ENCODE results near the gene RALGDS.
"Not testable (repeated sequence)": the region's sequence is repeated elsewhere in the genome, so short reads cannot be mapped to it uniquely, and the experiment has no call there.

RALGDS gene

DNA sequence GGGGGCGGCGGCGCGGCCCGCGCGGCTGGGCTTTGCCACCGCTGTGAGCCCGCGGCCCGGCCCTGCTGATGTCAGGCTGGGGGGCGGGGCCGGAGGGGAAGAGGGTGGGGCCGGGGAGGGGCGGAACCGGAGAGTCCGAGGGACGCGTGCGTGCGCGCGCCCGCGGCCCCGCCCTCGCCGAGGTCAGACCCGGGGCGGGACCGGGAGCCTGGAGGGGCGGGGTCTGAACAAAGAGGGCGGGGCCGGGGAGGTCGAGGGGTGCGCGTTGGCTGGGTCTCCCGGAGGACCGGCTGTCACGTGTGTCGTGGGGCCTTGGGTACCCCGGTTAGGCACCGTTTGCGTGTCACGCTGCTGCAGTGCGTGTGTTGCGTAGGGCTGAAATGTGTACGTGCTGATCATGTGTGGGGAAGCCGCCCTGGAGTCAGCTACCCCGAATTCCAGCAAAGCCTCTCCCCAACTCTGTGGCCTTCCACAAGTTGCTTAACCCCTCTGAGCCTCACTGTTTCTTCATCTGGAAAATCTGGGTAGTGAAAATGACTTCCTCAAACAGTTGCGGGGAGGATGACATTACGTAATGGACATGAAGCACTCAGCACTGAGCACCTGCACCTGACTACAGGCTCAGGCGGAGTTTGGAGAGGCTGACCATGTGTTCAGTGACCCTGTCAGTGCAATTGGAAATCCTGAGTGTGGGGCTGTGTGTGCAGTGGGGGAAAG lies at the start of gene RALGDS:
Gene RALGDS (minus strand): TSS at position 43 of the 717 bp plus-strand sequence. CDS start 86 bp downstream, outside the sequence.
- peak; percentile 75 to 89 (median 83) for DNase-seq (ENCODE audit: low read depth in 3 of 3)

DNA sequence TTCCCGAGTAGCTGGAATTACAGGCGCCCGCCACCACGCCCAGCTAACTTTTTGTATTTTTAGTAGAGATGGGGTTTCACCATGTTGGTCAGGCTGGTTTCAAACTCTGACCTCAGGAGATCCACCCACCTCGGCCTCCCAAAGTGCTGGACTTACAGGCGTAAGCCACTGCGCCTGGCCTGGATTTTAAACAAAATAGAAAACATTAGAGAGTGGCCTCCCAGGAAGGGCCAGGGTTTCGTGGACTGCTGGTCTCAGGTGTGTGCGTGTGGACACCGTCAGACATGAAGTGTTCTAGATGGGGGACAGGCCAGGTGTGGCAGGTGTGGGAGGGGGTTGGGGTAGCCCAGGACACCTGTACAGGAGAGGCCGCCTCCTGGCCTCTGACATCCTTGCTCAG lies 49.7 kb upstream of the RALGDS start:
- no peak for DNase-seq (ENCODE audit: low read depth in 3 of 3)

DNA sequence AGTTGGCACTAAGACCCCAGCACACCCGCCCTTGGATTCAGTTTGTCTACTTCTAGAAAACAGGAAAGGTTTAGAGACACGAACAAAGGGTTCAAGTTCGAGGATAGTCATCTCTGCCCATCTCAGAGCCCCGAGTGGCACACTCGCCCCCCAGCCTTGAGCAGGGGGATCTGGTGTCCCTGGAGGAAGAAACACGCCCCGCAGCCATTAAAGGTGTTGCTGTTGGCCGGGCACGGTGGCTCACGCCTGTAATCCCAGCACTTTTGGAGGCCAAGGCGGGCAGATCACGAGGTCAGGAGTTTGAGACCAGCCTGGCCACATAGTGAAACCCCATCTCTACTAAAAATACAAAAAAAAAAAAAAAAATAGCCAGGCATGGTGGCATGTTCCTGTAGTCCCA lies 48.6 kb upstream of the RALGDS start:
- not testable (repeated sequence) for DNase-seq (ENCODE audit: low read depth in 3 of 3)

DNA sequence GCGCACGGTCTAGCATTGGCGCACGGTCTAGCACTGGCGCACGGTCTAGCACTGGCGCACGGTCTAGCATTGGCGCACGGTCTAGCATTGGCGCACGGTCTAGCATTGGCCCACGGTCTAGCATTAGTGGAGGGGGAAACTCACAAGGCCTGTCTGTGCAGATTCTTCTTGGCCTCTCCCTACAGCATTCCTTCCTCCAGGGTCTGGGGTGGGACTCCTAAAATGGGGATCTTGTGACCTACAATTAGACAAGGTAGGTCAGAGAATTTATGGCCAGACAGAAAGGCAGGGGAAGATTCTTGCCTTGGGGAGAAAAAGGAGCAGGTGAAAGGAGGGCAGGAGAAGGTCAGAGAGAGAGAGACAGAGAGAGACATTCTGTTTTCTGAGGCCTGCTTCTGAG lies 48.1 kb upstream of the RALGDS start:
- DNase-seq (ENCODE audit: low read depth in 3 of 3): no peak

DNA sequence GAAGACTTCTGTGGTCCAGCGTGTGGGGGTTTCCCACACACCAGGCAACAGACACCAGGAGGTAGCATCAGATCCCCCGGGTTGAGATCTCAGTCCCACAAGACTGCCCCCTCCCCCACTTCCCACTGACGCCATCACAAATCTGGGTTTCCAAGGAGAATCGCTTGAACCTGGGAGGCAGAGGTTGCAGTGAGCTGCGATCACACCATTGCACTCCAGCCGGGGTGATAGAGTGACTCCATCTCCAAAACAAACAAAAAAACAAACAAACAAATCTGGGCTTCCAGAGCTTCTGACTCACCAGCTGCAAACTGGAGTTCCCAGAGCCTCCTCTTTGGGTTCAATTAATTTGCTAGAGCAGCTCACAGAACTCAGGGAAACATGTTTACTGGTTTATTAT lies 47.4 kb upstream of the RALGDS start:
- DNase-seq (ENCODE audit: low read depth in 3 of 3): no peak

DNA sequence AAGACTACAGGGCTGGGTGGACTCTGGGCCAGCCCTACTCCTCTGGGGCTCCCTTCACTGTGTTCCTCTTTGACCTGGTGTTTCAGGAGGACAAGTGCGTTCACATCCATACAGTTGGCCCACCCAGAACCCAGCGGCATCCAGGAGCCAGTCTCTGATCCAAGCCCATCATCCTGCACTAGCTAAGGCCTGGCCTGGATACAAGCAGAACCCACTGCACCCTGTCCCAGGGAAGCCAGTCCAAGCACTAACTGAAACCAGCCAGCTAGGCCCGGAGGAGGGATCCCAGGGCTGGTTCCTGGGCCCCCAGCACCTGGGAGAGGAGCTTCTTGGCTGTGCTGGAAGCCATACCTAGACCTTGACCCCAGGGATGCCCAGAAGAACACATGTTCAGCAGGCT lies 46.7 kb upstream of the RALGDS start:
- DNase-seq (ENCODE audit: low read depth in 3 of 3): no peak

DNA sequence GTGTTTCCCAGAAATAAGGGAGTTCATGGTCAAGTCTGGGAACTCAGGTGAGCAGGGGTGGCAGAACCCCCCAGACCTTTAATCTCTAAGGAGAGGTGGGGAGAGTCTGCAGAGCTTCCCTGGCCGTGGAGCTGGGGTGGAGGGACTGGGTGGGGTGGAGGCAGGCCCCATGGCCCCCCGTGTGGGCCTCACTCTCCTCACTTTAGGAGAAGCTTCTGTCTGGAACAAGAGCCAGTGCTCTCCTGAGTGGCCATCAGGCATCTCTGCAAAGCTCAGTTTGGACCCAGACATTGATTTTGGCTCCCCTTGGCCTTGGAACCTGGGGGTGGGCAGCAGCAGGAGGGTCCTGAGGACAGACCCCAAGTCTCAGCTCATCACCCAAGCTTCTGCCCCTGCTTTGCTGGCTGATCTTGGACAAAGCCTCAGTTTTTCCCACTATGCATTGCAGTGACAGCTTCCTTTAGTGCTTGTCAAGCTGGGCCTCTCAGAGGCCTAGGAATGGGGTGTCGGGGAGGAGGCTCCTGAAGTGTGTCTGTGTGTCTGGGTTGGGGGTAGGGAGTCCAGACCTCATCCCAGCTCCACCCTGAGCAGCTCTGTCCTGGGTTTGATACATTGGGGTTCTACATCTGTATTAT lies 46.2 kb upstream of the RALGDS start:
- no peak for DNase-seq (ENCODE audit: low read depth in 3 of 3)

DNA sequence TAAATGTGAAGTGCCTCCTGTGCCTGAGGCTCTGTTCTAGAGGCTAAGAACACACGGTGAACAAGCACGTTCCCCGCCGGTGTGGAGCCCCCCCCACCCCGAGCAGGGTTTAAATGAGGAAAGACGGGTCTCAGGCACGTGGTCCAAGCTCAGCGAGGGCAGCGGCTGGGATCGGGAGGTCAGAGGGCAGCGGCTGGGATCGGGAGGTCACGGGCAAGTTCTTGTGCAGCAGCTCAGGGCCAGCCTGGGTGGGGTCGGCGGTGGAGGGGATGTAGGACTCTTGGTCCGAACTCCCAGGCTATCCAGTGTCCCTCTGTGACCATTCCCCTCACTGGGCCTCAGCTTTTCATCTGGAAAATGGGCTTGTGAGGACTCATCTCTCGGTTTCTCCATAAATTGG lies 45.4 kb upstream of the RALGDS start:
- DNase-seq (ENCODE audit: low read depth in 3 of 3): no peak

DNA sequence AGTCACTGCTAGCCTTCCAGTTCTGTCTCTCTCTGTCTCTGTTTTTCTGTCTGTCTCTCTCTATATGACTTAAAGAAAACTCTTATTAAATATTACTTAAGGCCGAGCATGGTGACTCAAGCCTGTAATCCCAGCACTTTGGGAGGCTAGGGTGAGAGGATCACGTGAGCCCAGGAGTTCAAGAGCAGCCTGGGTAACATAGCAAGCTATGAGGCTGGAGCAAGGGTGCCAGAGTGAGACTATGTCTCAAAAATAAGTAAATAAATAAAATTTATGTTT lies 44.4 kb upstream of the RALGDS start:
- DNase-seq (ENCODE audit: low read depth in 3 of 3): no peak

DNA sequence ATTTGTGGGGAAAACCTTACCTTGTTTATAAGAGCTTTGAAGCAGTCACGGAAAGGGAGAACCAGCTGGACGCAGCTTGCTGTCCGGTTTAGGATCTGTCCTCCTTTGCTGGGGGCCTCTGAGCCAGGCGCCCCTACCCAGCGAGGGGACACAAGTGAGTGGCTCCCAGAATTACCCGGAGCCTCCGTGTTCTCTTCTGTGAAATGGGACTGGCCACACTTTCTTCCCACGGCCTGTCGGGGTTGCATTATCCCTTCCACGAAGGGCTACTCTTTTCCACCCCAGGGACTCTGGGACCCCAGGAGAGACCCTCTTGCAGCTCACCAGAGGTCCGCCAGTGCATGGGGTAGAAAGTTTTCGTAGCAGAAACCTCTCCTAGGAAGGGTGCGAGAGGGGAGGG lies 43.2 kb upstream of the RALGDS start:
- no peak for DNase-seq (ENCODE audit: low read depth in 3 of 3)

DNA sequence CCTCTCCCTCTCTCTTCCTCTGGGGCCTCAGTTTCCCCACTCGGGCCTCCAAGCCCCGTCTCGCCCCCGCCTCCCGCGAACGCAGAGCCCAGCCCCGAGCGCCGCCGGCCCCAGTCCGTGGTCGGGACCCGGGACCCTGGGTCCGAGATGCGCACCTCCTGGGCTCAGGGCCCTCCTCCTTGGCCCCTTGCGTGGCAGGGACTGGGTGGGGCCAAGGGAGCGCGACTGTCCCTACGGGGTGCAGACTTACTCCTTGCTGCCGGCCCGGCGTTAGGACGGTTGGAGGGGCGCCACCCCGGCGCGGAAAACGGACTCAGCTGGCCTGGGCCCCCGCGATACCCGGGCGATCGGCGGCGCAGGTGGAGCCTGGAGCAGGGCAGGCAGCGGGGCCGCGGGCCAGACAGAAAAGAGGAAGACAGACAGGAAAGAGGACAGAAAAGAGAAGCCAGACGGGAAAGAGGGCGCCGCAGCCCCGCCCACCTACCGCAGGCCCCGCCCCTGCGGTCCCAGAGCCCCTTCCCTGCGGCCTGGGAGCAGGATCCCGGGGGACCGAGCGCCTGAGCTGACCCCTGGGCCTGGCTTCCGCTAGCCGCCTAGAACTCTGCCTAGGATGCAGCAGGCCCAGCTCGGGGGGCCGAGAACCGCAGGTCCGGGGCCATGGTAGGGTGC lies 42.6 kb upstream of the RALGDS start, which contains the start of gene GBGT1:
Gene GBGT1 (minus strand): TSS at position 411 of the 669 bp plus-strand sequence. CDS start 1,502 bp downstream, outside the sequence.
- DNase-seq (ENCODE audit: low read depth in 3 of 3): peak in 1 of 3 experiments; percentile 38

DNA sequence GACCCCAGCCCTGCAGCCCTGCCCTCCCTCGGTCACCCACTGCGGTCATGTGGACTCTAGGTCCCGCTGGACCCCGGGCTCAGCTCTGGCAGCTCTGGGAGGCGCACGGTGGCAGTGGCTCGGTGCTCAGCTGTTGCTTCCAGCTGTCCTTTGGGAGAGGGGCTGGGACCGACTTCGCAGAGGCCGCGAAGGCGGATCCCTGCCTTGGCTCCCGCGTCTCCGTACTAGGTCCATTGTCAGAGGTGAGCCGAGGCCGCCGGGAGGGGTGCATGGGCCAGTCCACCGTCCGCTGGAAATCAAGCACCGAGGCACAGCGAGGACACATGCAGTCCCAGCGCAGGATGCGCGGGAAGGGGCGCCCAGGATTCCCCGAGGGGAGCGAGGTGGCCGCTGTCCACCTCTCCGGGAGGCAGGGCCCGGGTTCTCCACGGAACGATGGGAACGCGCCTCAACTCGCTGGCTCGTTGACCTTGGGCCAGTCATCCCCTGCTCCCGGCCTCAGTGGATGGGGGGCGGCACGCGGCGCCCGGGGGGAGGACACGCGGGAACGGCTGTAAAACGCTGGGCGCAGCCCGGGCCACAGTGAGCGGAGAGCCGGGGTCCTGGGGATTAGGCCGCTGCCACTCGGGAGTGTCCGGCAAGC lies 41.9 kb upstream of the RALGDS start:
- DNase-seq (ENCODE audit: low read depth in 3 of 3): no peak

DNA sequence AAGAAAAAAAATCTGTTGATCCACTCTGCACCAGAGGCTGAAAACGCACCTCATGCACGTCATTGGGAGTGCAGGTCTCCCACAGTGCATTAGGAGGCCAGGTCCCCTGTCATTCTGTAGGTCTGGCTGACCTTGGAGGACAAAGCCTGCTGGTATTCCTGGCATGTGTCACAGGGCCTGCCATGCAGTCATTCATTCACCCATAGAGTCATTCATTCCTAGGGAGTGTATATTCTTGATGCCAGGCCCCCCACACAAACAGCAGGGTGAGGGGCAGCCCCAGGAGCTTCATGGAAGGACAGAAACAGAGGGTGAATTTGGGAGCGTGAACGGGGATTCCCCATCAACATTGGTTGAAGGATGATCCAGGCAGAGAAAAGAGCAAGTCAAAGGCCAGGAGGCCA lies 40.5 kb upstream of the RALGDS start:
- no peak for DNase-seq (ENCODE audit: low read depth in 3 of 3)

DNA sequence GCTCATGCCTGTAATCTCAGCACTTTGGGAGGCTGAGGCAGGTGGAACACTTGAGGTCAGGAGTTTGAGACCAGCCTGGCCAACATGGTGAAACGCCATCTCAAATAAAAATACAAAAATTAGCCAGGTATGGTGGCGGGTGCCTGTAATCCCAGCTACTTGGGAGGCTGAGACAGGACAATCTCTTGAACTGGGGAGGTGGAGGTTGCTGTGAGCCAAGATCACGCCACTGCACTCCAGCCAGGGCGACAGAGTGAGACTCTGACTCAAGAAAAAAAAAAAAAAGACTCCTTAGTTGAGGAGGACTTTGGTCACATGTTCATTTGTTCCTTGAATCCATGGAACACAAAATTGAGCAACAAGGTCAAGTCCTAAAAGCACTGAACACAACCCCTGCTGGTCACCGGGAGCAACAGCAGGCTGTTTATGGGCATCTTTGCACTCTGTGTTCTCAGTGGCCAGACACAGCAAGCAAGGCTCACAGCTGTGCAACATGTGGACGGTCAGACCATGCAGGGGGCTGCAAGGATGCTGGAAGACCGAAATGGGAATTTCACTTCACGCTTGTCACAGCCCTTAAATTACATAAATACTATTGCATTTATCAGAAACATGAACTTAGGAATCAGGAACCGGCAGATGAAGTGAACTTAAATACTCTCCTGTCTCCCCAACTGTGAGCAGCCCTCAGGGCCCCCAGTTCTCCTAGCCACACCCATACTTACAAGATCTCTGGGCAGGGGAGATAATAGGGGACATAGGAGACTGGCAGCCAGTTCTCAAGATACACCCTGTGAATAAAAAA lies 39.9 kb upstream of the RALGDS start:
- DNase-seq (ENCODE audit: low read depth in 3 of 3): no peak

DNA sequence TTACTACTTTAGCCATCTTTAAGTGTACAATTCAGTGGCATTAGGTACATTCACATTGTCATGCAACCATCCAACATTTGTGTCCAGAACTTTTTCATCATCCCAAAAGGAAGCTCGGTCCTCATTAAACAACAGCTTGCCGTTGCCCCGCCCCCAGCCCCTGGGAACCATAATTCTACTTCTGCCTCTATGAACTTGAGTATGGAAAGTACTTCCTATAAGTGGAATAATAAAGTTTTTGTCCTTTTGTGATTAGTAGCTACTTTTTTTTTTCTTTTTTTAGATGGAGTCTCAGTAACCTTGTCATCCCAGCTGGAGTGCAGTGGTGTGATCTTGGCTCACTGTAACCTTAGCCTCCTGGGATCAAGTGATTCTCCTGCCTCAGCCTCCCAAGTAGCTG lies 37.7 kb upstream of the RALGDS start:
- no peak for DNase-seq (ENCODE audit: low read depth in 3 of 3)

DNA sequence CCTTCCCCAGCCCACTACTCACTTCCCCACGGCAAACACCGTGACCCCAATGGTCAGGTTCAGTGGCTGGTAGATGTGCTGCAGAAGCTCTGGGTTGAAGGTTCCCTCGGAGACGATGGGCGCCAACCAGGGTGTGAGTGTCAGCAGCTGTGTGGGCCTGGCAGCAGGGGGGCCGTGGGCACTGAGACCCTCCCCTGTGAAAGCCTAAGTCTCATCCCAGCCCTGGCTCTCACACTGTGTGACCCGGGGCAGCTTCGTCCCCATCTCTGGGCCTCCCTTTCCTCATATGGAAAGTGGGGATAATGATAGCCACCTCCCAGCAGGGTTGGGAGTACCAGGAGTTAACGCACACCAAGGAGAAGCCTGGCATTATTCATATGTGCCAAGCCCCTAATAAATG lies 34.1 kb upstream of the RALGDS start:
- DNase-seq (ENCODE audit: low read depth in 3 of 3): no peak

DNA sequence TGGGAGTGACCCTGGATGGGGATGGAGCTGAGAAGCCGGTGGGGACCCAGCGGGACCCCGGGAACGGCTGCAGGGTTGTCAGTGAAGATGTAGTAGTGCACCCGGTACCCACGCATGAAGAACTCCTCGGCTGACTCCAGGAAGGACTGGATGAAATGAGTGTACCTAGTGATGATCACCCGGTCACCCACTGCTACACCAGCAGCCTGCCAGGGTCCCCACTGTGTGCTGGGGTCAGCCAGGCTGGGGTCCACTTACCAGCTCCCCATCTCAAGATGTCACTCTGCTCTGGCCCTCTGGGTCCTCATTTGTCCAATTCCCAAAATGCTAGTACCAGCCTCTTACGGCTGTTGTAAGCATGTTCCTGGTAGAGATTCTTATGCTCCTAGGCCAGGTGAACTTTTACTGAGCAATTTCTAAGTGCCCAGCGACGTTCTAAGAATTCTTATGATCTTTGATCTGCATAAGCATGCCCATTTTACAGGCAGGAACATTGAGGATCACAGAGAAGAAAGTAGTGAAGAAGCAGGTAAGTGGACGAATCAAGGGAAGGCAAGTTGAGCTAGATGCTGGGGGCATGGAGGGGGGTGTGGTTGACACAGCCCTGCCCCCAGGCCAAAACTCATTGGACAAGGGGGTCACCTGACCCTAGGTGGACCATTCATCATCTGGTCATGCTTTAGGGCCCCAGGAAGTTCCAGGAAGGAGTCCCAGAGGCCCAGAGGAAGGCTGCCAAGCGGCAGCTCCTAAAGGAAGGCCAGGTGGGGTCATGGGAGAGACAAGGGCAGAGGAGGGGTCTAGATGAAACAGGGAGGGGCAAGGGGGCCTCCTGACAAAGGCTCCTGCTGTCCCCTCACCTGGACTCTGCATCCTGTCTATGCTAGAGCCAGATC lies 33.3 kb upstream of the RALGDS start:
- DNase-seq (ENCODE audit: low read depth in 3 of 3): no peak

DNA sequence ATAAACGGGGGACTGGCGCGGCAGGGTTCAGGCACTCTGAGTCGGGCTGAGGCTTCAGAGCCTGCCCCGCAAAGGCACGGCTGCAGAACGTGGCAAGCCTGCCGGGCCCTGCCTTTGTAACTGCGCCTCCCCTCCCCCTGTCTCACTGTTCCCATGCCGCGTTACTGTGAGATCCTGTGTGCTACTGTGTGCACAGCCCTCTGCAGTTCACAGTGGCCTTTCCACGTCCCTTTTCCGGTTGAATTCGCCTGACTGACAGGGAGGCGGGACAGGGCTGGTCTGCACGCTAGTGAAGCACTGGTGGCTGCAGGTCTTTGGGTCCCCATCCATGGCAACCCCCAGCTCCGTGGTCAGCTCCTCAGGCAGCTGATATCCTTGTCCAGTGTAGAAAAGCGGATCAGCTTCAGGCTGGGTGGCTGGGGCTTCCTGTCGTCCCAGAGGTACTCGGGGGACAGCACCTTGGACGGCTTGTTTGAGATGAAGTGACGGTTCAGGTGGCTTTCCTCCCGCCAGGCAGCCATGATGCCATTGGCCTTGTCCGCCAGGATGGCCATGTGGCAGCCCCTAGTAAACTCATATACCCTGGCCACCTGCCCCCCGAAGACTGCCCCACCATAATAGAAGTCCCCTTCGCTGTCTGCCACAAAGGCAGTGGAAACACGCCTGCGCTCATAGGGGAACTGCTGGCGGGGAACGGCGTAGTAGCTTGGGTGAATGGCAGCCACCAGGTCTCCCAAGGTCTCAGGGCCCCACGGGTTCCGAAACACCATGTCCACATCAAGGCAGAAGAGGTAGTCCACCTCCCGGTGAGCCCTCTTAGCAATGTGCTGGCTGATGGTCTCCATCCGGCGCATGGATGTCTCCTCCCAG lies 32.4 kb upstream of the RALGDS start:
- DNase-seq (ENCODE audit: low read depth in 3 of 3): no peak

DNA sequence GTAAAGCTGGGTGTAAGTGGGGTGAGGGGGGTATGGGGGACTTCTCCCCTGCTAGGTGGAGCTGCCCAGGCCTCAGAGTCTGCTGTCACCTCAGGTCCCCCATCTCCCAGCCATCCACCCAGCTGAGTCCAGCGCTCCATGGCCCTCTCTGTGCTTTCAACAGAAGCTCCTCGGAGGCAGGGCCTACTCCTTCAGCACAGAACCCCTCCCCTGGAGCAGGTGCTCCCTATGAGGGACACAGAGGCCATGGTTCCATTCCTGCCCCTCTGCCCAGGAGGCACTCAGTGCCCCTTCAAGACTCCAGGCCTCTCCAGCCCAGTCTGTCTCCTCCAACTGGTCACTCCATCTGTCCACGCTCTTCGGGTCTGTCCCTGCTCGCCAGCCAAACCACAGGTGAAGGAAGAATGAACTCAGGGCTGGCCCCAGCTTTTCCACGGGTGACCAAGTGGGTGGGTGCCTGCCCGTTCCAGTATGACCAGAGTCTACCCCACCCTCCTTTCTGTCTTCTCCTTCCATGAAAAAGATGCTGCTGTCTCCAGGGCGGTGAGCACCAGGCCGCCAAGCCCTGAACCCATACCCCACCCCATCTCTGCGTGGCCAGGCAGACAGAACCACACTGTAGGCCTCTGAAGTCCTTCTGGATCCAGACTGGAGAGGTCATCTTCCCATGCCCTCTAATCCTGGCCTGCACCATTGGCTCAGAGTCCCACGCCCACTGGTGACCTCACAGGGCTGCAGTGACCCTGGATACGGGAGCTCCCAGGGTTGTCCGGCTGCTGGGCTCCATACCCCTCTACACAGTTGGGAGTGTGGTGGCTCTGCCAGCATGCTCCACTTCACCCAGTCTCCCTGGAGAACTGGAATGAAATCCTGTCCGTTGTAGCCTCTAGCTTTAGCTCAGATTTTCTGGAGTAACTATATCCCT lies 30.8 kb upstream of the RALGDS start:
- no peak for DNase-seq (ENCODE audit: low read depth in 3 of 3)
